HEK293 (cell line): ENCODE measurements around the gene CRIP1.

Experiments used
- CTCF ChIA-PET: fragments of 350-600 bp; formaldehyde crosslinking; extraction: SDS; loops from one replicate; lab custom pipeline; 2021; ENCODE audit warnings: antibody characterized with exemption; lab: Yijun Ruan, JAX
- POLR2A ChIA-PET: fragments of 300-600 bp; formaldehyde crosslinking; extraction: SDS; loops from one replicate; lab custom pipeline; 2020; ENCODE audit warnings: antibody characterized with exemption, inconsistent platforms; lab: Yijun Ruan, JAX
- H3K27ac ChIP-seq: fragments of 200-500 bp; sonication (Bioruptor generic); 2 replicates; pipeline ENCODE4 v1.5.1; 2014; ENCODE audit warnings: low read depth, low read length, control low read depth, inconsistent platforms; ENCODE audit errors: extremely low read depth
- H3K36me3 ChIP-seq, 2 experiments: fragments of 200-500 bp in 1 of 2; sonication (Bioruptor generic) in 1 of 2; 1 replicate in 1 of 2; 2 replicates in 1 of 2; pipeline ENCODE4 v1.5.1; 2014 to 2017; ENCODE audit warnings: inconsistent platforms in 2 of 2, low read length in 2 of 2; ENCODE audit not compliant: control insufficient read depth in 2 of 2, insufficient read depth in 1 of 2
- H3K4me1 ChIP-seq: fragments of 200-500 bp; sonication (Bioruptor generic); 2 replicates; pipeline ENCODE4 v1.5.1; 2014; ENCODE audit warnings: mild to moderate bottlenecking, low read length, inconsistent platforms; ENCODE audit not compliant: control insufficient read depth, insufficient read depth
- H3K4me3 ChIP-seq: 2 replicates; pipeline ENCODE4 v1.5.1; 2011; ENCODE audit warnings: low read depth, mild to moderate bottlenecking, control low read depth, low read length, moderate library complexity
- H3K9me3 ChIP-seq: fragments of 200-500 bp; sonication (Bioruptor generic); 2 replicates; pipeline ENCODE4 v1.5.1; 2014; ENCODE audit warnings: low read depth, low read length, inconsistent platforms; ENCODE audit not compliant: control insufficient read depth, insufficient read depth
- KLF9 ChIP-seq: fragments of 450-650 bp; formaldehyde crosslinking; IDR thresholded peaks from 2 replicates; pipeline ENCODE4 v1.5.1; 2016; ENCODE audit warnings: missing biosample characterization, missing genetic modification characterization, low read depth
- PRDM1 ChIP-seq: fragments of 450-650 bp; formaldehyde crosslinking; IDR thresholded peaks from 2 replicates; pipeline ENCODE4; 2016; ENCODE audit warnings: missing biosample characterization, missing genetic modification characterization
- PRDM2 ChIP-seq: fragments of 450-650 bp; formaldehyde crosslinking; IDR thresholded peaks from 2 replicates; pipeline ENCODE4 v1.5.1; 2016; ENCODE audit warnings: missing biosample characterization, missing genetic modification characterization, borderline replicate concordance
- SP7 ChIP-seq: fragments of 450-650 bp; formaldehyde crosslinking; IDR thresholded peaks from 2 replicates; pipeline ENCODE4 v1.5.1; 2016; ENCODE audit warnings: missing biosample characterization, missing genetic modification characterization
- ZBTB1 ChIP-seq: fragments of 450-650 bp; formaldehyde crosslinking; IDR thresholded peaks from 2 replicates; pipeline ENCODE4 v1.5.1; 2016; ENCODE audit warnings: missing biosample characterization, missing genetic modification characterization
- ZBTB44 ChIP-seq: fragments of 450-650 bp; IDR thresholded peaks from 2 replicates; pipeline ENCODE4 v1.5.1; 2018; ENCODE audit warnings: missing biosample characterization, mild to moderate bottlenecking, missing genetic modification characterization
- ZIC2 ChIP-seq: fragments of 450-650 bp; formaldehyde crosslinking; IDR thresholded peaks from 2 replicates; pipeline ENCODE4 v1.5.1; 2016; ENCODE audit warnings: missing biosample characterization, missing genetic modification characterization
- ZNF146 ChIP-seq: fragments of 450-650 bp; formaldehyde crosslinking; IDR thresholded peaks from 2 replicates; pipeline ENCODE4 v1.5.1; 2016; ENCODE audit warnings: missing biosample characterization, missing genetic modification characterization
- ZNF202 ChIP-seq: fragments of 450-650 bp; formaldehyde crosslinking; IDR thresholded peaks from 2 replicates; pipeline ENCODE4 v1.5.1; 2016; ENCODE audit warnings: missing biosample characterization, missing genetic modification characterization, borderline replicate concordance
- ZNF221 ChIP-seq: fragments of 450-650 bp; formaldehyde crosslinking; IDR thresholded peaks from 2 replicates; pipeline ENCODE4 v1.5.1; 2017; ENCODE audit warnings: missing biosample characterization, missing genetic modification characterization, borderline replicate concordance
- ZNF311 ChIP-seq: fragments of 450-650 bp; formaldehyde crosslinking; IDR thresholded peaks from 2 replicates; pipeline ENCODE4 v1.5.1; 2017; ENCODE audit warnings: missing biosample characterization, missing genetic modification characterization, borderline replicate concordance
- ZNF596 ChIP-seq: fragments of 450-650 bp; IDR thresholded peaks from 2 replicates; pipeline ENCODE4 v1.5.0; 2018; ENCODE audit warnings: missing biosample characterization, mild to moderate bottlenecking, missing genetic modification characterization, moderate library complexity
- ZNF600 ChIP-seq: fragments of 450-650 bp; formaldehyde crosslinking; IDR thresholded peaks from 2 replicates; pipeline ENCODE4 v1.5.1; 2016; ENCODE audit warnings: missing biosample characterization, missing genetic modification characterization
- ZNF692 ChIP-seq: fragments of 450-650 bp; formaldehyde crosslinking; IDR thresholded peaks from 2 replicates; pipeline ENCODE4 v1.5.1; 2016; ENCODE audit warnings: missing biosample characterization, missing genetic modification characterization
- ZSCAN18 ChIP-seq: fragments of 450-650 bp; formaldehyde crosslinking; IDR thresholded peaks from 2 replicates; pipeline ENCODE4 v1.5.1; 2016; ENCODE audit warnings: missing biosample characterization, missing genetic modification characterization

CRIP1 gene

GRCh38 chr14:105519946-105520698, 33.4 kb downstream of the CRIP1 start:
- peak; percentile 61 for TF ChIP-seq ZBTB44 (tag by site-specific recombination)
- TF ChIP-seq SP7 = no peak
- peak; percentile 73 for TF ChIP-seq ZNF146 (tag by site-specific recombination)
- TF ChIP-seq PRDM1 (tag by site-specific recombination) = no peak
- TF ChIP-seq PRDM2 (tag by site-specific recombination) = no peak
- TF ChIP-seq ZNF692 (tag by site-specific recombination) = no peak
- no peak for TF ChIP-seq ZSCAN18
- no peak for TF ChIP-seq ZNF221 (tag by site-specific recombination)
- TF ChIP-seq ZNF311 (tag by site-specific recombination) = no peak
- TF ChIP-seq ZNF596 = no peak
- TF ChIP-seq ZBTB1 (tag by site-specific recombination) = no peak
- TF ChIP-seq ZNF600 (tag by site-specific recombination) = no peak
- no peak for TF ChIP-seq KLF9 (tag by site-specific recombination)
- no peak for TF ChIP-seq ZIC2 (tag by site-specific recombination)
- no peak for TF ChIP-seq ZNF202 (tag by site-specific recombination)
- no peaks in the 10 kb centered on the region for H3K9me3 ChIP-seq
- no peak overlapping the region for H3K4me3 ChIP-seq
- no peaks in the 10 kb centered on the region for H3K36me3 ChIP-seq
- no peak overlapping the region for H3K27ac ChIP-seq
- ChIA-PET POLR2A (no interaction called here), CTCF (no interaction called here)
- no peaks in the 10 kb centered on the region for H3K4me1 ChIP-seq
